NCI-H748 (cell line): Measurements from ENCODE around the gene SLC3A2.
"Not testable (repeated sequence)": the region's sequence is repeated elsewhere in the genome, so short reads cannot be mapped to it uniquely, and the experiment has no call there.

Experiments used
- DNase-seq: peaks from one replicate; lab custom pipeline; 2025; ENCODE audit not compliant: unreplicated experiment; lab: John Stamatoyannopoulos, UW

Gene SLC3A2

GRCh38 chr11:62926680-62927455 lies 46.2 kb downstream of the SLC3A2 start:
- no peak for DNase-seq

- DNase-seq = no peak
These were observed 47.3 kb downstream of the SLC3A2 start for GRCh38 chr11:62928011-62928410.

GRCh38 chr11:62930157-62930556 lies 49.5 kb downstream of the SLC3A2 start:
- no peak for DNase-seq

GRCh38 chr11:62930666-62931065 lies 50.0 kb downstream of the SLC3A2 start:
- DNase-seq = no peak

GRCh38 chr11:62931499-62932278 lies 51.0 kb downstream of the SLC3A2 start:
- no peak for DNase-seq

- no peak for DNase-seq
These were observed 52.6 kb downstream of the SLC3A2 start for GRCh38 chr11:62933285-62933684.

GRCh38 chr11:62933750-62934495 lies 53.2 kb downstream of the SLC3A2 start:
- no peak for DNase-seq

- no peak for DNase-seq
These were observed 53.7 kb downstream of the SLC3A2 start for GRCh38 chr11:62934496-62934785.

- not testable (repeated sequence) for DNase-seq
These were observed 56.8 kb downstream of the SLC3A2 start for GRCh38 chr11:62937528-62937927.
